Endothelial cell of umbilical vein (primary cell): ENCODE measurements around the gene USP17L29.
"Not testable (repeated sequence)": the region's sequence is repeated elsewhere in the genome, so short reads cannot be mapped to it uniquely, and the experiment has no call there.

Experiments used
- CTCF ChIP-seq, 2 donors: IDR thresholded peaks; 1 replicate in 1 of 2; 2 replicates in 1 of 2; pipeline ENCODE4 v1.5.1; 2011; ENCODE audit warnings: low read length in 2 of 2, mild to moderate bottlenecking in 2 of 2, moderate library complexity in 2 of 2, control low read depth in 1 of 2, inconsistent platforms in 1 of 2, low read depth in 1 of 2; ENCODE audit not compliant: insufficient read depth in 1 of 2; ENCODE audit errors: extremely low read depth in 1 of 2
- MYC ChIP-seq: IDR thresholded peaks from one replicate; pipeline ENCODE4 v1.6.1; 2011; ENCODE audit warnings: mild to moderate bottlenecking, low read depth, low read length

- not testable (repeated sequence) for TF ChIP-seq CTCF (IDR thresholded peaks at IDR 0.05; ENCODE audit: extremely low read depth in 1 of 2, insufficient read depth in 1 of 2, low read depth in 1 of 2, low read length in 2 of 2); MYC
Measured at GRCh38 chr4:9334358-9334757, 19.1 kb upstream of the USP17L29 start, which contains the start of gene USP17L26.
